GM12801 (cell line): ENCODE measurements around the gene CRIM1.

Source experiments
- TF ChIP-seq, protein P1 (sequence below): IDR thresholded peaks from one replicate; pipeline ENCODE4 v1.5.1; 2011; ENCODE audit warnings: control low read depth; ENCODE audit not compliant: insufficient read length; ENCODE audit errors: extremely low read depth

CRIM1 gene

DNA sequence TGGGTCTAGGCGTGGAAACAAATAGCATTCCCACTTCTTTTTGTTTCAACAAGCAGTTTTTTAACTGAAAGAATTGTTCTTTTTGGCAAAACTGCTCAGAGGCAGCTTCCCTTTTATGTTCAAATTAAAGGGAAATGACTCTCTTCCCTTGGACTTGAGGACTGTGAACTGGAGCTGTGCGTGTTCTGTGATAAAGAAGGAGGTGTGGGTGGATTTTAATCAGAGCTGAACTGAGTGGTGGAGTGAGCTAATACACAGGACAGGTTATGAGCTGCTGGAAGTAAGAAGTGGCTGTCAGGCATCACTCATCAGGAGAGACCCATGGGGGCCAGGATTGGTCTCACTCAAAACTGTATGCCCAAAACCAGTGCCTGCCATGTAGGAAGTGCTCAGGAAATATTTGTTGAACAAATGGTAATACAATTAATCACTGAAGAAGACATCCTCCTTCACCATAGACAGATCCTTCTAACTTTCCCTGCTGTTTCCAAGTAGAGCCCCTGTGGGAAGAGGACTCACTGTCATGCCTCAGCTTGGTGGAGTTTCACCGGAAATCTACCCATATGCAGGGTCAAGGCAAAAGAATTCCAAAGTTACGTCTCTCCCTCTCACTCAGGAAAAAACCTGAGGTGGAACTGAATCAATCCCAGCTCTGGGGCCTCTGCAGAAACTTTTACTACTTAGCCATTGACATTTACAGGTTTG, 186.5 kb downstream of the CRIM1 start:
- TF ChIP-seq, protein P1, sequence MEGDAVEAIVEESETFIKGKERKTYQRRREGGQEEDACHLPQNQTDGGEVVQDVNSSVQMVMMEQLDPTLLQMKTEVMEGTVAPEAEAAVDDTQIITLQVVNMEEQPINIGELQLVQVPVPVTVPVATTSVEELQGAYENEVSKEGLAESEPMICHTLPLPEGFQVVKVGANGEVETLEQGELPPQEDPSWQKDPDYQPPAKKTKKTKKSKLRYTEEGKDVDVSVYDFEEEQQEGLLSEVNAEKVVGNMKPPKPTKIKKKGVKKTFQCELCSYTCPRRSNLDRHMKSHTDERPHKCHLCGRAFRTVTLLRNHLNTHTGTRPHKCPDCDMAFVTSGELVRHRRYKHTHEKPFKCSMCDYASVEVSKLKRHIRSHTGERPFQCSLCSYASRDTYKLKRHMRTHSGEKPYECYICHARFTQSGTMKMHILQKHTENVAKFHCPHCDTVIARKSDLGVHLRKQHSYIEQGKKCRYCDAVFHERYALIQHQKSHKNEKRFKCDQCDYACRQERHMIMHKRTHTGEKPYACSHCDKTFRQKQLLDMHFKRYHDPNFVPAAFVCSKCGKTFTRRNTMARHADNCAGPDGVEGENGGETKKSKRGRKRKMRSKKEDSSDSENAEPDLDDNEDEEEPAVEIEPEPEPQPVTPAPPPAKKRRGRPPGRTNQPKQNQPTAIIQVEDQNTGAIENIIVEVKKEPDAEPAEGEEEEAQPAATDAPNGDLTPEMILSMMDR, result no peak

DNA sequence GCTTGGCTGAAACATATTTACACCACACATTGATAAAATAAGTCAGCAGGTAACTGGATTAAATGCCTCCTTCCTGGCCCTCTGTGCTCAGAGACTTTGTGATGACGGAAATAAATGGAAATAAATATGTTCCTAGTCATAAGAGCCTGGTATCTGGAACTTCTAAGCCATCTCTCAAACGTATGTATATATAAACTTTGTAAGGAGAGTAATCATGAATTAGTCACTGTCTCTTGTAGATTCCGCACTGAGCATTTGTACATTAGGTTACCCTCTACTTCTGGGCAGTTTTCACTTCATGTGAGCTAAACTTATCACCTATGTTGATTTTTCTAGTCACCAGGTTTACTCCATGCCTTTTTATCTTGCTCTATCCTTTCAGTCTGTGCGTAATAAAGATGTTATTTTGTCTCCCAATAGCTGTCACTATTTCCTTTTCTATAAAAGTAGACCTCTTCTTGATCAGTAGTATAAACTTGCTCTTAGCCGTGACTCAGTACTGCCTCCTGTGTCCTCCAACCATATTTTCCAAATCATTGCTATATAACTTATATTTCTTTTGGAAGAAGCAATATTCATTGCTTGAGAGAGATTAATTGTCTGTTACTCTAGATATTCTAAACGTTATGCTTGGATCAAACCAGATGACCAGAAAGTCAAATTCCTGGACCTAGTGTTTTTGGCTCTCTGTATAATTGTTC, 189.2 kb downstream of the CRIM1 start:
- TF ChIP-seq, protein P1, result no peak

DNA sequence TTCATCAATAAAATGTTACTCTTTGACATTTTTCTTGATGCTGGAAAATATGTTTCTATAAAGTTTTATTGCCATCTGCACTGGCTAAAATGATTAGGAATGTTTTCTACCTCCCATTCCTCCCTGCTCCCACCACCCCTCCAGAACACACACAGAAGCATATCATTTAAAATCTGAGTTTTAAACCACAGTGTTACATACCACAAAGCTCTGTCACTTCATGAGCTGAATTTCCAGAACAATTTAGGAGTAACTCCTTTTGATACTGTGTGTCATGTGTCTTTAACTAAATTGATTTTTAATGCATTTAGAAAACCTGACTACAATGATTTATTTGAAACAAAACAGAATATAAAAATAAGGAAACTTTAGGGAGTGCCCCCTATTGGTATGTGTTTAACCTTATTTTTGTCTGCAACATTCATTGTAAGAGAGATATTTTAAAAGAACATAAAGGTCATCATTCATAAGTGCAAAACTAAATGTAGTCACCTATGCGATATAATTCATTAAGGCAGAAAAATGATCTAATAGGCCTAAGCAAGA, 190.4 kb downstream of the CRIM1 start:
- TF ChIP-seq, protein P1, result no peak

DNA sequence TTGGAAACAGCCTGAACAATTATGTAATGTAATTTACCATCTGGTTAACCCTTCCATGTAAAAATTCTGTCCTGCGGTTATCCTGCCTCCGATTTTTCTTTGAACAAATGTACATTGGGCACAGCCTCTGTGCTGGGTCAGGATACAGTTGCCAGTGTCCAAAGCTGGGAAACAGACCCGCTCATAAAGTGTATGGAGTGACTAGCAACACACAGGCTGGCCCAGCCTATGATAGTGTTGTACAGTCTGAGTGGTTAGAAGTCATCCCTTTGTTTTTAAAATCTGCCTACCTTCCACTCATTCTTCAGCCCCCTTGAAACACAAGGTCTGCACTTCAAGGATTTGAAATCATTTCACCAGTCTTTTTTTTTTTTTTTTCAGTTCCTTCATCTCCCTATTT, 192.3 kb downstream of the CRIM1 start:
- TF ChIP-seq, protein P1, result no peak

DNA sequence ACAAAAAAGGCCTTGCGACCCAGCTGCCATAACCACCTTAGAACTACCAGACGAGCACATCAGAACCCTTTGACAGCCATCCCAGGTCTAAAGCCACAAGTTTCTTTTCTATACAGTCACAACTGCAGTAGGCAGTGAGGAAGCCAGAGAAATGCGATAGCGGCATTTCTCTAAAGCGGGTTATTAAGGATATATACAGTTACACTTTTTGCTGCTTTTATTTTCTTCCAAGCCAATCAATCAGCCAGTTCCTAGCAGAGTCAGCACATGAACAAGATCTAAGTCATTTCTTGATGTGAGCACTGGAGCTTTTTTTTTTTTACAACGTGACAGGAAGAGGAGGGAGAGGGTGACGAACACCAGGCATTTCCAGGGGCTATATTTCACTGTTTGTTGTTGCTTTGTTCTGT, 193.6 kb downstream of the CRIM1 start:
- TF ChIP-seq, protein P1, result no peak

DNA sequence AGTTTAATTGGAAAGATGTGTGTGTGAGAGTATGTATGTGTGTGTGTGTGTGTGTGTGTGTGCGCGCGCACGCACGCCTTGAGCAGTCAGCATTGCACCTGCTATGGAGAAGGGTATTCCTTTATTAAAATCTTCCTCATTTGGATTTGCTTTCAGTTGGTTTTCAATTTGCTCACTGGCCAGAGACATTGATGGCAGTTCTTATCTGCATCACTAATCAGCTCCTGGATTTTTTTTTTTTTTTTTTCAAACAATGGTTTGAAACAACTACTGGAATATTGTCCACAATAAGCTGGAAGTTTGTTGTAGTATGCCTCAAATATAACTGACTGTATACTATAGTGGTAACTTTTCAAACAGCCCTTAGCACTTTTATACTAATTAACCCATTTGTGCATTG, 194.4 kb downstream of the CRIM1 start:
- TF ChIP-seq, protein P1, result no peak

DNA sequence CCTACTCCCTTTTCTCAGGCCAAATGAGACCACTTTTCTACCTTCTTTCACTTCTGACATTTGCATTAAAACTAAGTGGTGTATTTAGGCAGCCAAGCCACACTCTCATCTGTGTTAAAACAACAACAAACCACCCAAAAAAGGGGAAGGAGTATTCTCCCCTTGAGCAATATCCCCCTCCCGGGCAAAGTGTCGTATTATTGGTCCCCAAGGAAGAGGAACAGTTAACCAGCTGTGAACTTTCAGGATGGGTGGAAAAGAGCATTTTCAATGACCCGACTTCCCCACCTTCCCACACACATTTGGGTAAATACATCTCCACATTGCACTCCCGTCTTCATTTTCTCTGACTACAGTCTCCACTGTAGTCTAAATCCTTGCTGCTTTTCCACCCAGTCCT, 198.1 kb downstream of the CRIM1 start:
- TF ChIP-seq, protein P1, result no peak
